NB4 (cell line): ENCODE data around the gene ABHD17C.

Source experiments
- DNase-seq: peaks from one replicate; pipeline ENCODE4 v3.0.0; 2010; ENCODE audit warnings: low read depth
- H3K4me3 ChIP-seq: one replicate; pipeline ENCODE4 v1.5.1; 2011; ENCODE audit warnings: mild to moderate bottlenecking, low read depth, low read length, moderate library complexity
- MYC ChIP-seq: IDR thresholded peaks from 2 replicates; pipeline ENCODE4 v1.6.1; 2011; ENCODE audit warnings: low read depth, low read length
- POLR2A ChIP-seq: IDR thresholded peaks from 2 replicates; pipeline ENCODE4 v1.6.1; 2011; ENCODE audit warnings: mild to moderate bottlenecking; ENCODE audit not compliant: insufficient read length; ENCODE audit errors: extremely low read depth
- TF ChIP-seq, protein P1 (sequence below): IDR thresholded peaks from 2 replicates; pipeline ENCODE4 v1.6.1; 2011; ENCODE audit warnings: low read depth, low read length
- TF ChIP-seq, protein P2 (sequence below): IDR thresholded peaks from one replicate; pipeline ENCODE4 v1.5.1; 2012; ENCODE audit warnings: low read depth, low read length

Gene ABHD17C

DNA sequence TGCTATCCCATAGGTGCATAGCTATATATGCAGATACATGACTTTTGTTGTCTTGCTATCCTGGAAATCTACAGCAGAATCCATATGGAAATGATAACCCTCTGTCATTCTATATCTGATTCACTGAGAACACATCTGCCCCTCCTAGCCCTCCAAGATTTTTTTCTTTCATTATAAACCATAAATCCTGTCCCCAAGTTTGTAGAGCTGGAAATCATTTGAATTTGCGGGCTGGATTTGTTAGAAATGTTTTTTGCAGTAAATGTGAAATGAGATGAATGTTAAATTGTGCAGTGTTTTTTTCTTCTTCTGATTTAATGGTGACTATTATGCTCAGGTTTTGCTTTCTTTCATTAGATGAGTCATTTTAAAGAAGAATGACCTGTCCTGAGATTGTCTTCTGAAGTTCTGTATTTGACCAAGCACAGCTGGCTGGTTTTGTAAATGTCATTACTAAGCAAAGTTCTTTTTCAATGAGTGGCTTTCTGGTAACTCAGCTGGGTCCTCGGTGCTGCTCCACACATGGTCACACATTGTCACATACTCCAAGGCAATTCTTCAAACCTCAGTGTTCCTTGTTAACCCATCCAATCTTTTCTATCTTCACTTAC lies 25.3 kb upstream of the ABHD17C start:
- H3K4me3 ChIP-seq: no peak overlapping the region
- no peak for DNase-seq
- TF ChIP-seq, protein P1, sequence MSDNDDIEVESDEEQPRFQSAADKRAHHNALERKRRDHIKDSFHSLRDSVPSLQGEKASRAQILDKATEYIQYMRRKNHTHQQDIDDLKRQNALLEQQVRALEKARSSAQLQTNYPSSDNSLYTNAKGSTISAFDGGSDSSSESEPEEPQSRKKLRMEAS: no peak
- no peak for TF ChIP-seq MYC
- TF ChIP-seq POLR2A: no peak
- TF ChIP-seq, protein P2, sequence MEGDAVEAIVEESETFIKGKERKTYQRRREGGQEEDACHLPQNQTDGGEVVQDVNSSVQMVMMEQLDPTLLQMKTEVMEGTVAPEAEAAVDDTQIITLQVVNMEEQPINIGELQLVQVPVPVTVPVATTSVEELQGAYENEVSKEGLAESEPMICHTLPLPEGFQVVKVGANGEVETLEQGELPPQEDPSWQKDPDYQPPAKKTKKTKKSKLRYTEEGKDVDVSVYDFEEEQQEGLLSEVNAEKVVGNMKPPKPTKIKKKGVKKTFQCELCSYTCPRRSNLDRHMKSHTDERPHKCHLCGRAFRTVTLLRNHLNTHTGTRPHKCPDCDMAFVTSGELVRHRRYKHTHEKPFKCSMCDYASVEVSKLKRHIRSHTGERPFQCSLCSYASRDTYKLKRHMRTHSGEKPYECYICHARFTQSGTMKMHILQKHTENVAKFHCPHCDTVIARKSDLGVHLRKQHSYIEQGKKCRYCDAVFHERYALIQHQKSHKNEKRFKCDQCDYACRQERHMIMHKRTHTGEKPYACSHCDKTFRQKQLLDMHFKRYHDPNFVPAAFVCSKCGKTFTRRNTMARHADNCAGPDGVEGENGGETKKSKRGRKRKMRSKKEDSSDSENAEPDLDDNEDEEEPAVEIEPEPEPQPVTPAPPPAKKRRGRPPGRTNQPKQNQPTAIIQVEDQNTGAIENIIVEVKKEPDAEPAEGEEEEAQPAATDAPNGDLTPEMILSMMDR: no peak

DNA sequence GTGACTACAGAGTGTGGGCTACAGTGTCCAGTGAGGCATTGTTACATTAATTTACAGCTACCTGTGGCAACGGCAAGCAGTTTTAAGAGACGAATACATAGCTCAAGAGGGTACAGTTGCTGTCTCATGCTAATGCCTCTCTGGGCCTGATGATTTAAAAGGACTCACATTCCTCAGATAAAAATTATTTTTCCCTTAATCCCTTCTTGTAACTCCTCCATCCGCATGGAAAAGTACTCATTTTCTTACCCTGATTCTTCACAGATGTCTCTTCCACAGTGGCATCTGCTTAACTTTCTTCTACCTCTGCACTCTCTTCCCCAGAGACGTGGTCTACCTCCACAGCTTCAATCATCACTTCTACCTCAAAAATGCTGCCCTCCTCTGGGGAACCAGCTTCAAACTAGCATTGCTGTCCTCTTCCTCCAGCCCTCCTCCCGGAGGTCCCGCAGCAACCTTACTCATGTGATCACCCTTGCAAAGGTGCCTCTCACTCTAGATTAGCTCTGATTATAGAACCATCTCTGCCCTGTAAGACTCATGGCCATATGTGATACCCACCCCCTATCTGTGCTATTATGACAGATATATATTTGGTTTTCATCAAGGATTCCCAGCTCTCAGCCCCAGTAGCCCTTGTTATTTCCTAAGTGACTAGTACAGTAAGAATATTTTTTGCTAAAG lies 21.4 kb upstream of the ABHD17C start:
- no peak overlapping the region for H3K4me3 ChIP-seq
- no peak for DNase-seq
- TF ChIP-seq, protein P2: no peak
- TF ChIP-seq POLR2A (no peak), MYC (no peak)
- TF ChIP-seq, protein P1: no peak

DNA sequence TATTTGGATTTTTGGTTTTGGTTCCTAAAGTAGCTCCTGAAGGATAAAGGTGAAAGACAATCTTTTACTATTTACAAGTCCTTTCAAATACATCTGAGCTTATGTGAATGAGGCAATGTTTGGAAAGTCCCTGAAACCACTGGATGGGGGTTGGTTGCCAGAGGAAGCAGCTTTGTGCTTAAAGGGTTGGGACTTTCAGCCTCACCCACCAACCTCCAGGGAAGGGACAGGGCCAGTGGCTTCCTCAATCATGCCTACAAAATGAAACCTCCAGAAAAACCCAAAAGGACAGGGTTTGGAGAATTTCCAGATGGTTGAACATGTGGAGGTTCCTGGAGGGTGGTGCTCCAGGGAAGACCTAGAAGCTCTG lies 20.9 kb upstream of the ABHD17C start:
- DNase-seq: no peak
- TF ChIP-seq, protein P1: no peak
- no peak overlapping the region for H3K4me3 ChIP-seq

DNA sequence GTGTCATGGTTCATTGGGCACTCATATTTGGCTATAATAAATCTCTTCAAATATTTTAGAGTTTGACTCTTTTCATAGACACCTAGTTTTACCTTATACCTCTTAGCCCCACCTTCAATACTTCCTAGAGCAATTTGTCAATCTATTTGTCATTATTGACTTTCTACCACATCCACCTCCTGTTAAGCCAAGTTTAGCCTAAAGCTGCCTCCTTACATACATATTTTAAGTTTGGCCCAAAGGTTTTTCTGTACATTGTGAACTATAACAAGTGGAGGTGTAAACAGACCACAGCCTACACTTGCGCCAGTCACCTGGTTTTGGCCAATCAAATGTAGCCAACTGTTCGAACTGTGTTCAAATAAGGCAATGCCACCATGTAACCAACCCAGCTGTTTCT lies 18.1 kb upstream of the ABHD17C start:
- no peak for DNase-seq
- no peak overlapping the region for H3K4me3 ChIP-seq
- no peak for TF ChIP-seq MYC
- TF ChIP-seq, protein P2: no peak
- TF ChIP-seq, protein P1: no peak
- TF ChIP-seq POLR2A: no peak

DNA sequence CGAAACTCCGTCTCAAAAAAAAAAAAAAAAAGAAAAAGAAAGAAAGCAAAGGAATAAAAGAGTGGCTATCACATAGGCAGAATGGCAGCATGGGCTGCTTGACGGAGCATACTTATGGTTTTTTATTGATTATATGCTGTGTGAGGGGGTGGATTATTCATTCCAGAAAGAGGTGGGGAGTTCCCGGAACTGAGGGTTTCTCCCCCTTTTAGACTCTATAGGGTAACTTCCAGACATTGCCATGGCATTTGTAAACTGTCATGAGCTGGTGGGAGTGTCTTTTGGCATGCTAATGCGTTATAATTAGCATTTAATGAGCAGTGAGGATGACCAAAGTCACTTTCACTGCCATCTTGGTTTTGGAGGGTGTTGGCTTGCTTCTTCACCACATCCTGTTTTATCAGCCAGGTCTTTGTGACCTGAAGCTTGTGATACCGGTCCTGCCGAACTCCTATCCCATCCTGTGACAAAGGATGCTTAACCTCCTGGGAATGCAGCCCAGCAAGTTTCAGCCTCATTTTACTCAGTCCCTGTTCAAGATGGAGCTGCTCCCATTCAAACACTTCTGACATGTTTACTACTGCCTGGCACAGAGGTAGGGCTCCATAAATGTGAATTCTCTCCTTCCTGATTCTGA lies 15.8 kb upstream of the ABHD17C start:
- DNase-seq: no peak
- H3K4me3 ChIP-seq: no peak overlapping the region
- TF ChIP-seq, protein P1: no peak
- TF ChIP-seq POLR2A (no peak), MYC (no peak)
- TF ChIP-seq, protein P2: no peak

DNA sequence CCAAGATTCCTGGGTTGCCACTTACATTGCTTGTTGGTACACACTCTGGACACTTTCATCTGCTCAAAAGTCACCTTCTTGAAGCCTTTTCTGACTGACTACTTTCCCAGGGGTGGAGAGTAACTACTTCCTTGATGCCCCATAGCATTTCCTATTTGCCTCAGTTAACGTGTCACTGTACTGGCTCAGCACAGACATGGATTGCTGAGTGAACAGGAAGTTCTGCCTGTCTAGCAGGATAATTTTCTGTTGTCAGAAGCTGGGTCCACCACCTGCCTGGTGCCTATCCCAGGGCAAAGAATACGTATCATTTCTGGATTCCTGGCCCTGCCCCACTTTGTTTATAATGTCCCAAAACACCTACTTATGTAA lies 15.3 kb upstream of the ABHD17C start:
- no peak overlapping the region for H3K4me3 ChIP-seq
- no peak for DNase-seq
- TF ChIP-seq POLR2A (no peak), MYC (no peak)
- TF ChIP-seq, protein P1: no peak
- TF ChIP-seq, protein P2: no peak
